GM19193 (cell line): Measurements from ENCODE around the gene SCAF1.

Experiments used
- POLR2A ChIP-seq: IDR thresholded peaks from 4 replicates; pipeline ENCODE4 v1.6.1; 2011; ENCODE audit not compliant: insufficient read depth, insufficient read length; ENCODE audit errors: extremely low read depth

SCAF1 gene

DNA sequence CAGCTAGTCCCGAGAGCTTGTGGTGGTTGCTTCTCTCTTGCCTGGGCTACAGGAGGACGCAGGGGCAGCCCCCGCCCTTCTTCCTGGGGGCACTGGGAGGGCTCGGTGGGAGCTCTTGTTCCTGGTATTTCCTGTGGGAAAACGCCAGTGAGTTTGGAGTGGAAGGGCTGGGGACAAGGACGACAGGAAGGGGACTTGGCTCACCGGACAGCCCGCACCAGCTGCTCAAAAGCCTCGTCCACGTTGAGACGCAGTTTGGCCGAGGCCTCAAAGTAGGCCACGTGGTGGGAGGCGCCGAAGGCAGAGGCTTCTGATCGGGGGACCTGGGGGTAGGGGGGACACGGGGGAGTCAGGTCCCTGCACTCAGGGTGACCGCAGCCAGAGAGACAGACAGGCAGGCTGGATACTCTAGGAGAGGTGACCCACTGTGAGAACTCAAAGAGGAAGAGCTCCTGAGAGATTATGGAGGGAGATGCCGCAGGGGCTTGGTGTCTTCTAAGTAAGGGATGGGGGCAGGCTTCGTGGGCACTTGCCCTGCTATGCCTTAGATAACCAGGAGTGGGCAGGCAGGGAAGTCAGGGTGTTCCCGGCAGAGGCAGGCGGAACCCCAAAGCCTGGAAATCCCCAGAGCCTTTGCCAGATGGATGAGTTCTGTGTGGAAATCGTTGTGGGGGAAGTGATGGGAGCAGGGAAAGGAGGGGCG is 6.3 kb upstream of the SCAF1 start:
- TF ChIP-seq POLR2A = no peak

DNA sequence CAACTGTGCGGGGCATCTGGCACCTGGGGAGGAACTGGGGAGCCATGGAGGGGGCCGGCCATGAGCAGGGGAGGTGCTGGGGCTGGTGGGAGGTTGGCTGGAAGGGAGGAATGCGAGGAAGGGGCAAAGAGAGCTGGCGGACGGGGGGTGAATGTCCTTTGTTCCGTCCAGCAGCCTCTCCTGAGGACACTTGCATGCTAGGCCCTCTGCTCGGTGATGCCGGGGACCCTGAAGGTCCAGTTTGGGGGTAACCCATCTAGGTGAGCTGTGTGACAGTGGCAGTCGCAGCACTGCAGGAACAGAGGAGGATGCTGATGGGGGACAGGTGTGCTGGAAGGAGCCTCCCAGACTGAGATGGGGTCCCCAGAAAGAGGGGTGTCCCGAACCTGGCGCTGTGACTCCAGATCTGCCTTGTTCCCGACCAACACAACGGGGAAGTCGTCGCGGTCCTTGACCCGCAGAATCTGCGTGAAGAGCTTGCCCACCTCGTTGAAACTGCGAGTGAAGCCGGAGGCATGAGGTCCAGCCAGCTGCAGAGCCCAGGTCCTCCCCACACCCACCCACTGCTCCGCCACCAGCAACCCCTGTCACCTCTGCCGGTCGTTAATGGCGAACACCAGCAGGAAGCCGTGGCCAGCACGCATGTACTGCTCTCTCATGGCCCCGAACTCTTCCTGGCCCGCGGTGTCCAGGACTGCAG is 5.6 kb upstream of the SCAF1 start:
- TF ChIP-seq POLR2A = no peak

DNA sequence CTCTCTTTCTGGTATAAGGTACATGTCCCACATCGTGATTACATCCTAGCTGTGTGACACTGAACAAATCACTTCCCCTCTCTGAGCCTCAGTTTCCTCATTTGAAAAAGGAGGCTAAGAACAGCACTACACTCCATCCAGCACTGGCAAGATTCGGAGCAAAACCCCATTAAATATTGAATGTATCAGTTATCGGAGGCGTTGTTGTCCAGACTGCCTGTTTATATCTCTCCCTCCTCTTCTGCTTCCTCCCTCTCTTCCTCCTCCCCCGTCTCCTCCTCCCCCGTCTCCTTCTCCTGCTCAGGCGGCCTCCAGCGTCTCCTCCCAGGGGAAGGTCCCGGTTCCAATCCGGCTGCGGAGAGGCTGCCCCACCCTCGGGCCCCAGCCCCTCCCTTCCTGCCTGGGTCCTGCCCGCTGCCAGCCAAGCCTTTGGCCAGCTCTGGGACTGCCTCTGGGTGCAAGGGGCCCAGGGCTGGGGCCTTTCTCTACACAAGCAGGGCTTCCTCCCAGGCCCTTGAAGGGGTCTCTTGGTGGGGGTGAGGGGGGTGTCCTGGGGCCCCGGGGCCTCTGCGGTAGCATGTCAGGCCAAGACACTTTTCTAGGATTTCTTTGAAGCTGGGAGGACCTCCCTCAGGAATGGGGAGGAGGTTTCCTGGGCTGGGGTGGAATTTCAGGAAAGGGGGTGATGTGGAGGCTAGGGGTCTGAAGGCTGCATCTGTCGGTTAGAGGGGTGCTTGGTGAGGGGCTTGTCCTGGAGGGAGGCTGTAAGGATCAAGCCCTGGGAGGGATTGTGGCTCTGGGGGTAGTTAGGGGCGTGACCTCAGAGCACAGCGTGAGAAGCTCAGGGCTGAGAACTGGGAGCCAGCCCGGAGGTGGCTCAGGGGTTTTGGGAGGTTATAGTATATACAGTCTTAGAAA is 3.9 kb upstream of the SCAF1 start:
- TF ChIP-seq POLR2A = no peak

- TF ChIP-seq POLR2A = no peak
Measured at GRCh38 chr19:49639401-49640112, 2.5 kb upstream of the SCAF1 start.

DNA sequence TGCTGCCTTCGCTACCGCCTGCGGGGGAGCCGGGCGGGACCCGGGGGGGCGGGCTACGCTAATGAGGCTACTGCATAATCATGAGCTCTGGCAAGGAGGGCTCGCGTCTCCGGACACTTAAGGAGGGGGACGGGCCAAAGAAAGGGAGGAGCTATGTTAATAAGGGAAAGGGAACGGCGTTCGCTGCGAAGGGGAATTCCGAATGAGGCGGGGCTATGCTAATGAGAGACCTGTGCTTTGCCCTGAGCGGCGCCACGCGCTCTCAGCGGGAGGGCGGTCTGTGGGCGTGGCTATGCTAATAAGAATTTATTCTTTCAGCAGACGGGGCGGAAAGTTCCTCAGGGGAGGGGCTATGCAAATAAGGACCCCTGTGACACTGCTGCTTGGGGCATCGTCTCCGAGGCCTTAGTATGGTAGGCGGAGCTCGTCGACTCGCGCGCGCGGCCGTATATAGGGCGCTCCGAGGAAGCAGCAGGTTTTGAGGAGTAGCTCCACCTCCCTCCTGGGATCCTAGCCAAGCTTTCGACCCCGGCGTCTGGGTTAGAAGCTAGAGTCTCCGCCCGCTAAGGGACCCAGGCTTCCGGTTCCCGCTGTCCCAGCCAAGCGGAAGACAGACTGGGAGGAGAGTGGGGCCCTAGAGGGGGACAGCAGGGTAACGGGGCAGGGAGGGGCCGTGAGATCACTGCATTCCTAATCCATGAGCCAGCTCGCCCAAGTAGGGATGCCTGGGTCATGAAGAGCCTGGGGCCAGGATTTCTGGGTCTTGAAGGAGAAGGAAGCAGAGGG is 1.7 kb upstream of the SCAF1 start, which contains the start of gene RRAS:
RRAS (minus strand) TSS at position 31 of the 786 bp plus-strand sequence. CDS start 45 bp downstream, outside the sequence.
- TF ChIP-seq POLR2A = peak; percentile 88

- no peak for TF ChIP-seq POLR2A
Measured at GRCh38 chr19:49642492-49643035, 555 bp downstream of the SCAF1 start.

DNA sequence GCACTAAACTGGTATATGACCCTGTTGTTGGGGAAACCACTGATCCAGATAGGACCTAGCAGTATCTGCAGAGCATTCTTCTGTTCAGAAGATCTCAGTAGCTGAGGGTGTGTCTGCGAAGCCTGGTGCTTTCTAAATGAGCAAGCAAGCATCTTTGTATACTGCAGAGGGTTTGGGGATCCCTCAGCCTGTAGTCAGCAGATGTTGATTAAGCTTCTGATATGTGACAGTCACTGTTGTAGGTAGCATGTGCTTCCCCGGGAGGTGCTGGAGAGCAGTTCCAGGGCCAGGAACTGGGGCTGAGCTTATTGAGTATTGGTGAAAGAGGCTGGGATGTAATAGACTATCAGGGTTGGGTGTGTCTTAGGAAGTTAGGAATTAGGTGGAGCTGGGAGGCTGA is 1.5 kb downstream of the SCAF1 start:
- no peak for TF ChIP-seq POLR2A

GRCh38 chr19:49645592-49645991 is 3.6 kb downstream of the SCAF1 start:
- TF ChIP-seq POLR2A = no peak

DNA sequence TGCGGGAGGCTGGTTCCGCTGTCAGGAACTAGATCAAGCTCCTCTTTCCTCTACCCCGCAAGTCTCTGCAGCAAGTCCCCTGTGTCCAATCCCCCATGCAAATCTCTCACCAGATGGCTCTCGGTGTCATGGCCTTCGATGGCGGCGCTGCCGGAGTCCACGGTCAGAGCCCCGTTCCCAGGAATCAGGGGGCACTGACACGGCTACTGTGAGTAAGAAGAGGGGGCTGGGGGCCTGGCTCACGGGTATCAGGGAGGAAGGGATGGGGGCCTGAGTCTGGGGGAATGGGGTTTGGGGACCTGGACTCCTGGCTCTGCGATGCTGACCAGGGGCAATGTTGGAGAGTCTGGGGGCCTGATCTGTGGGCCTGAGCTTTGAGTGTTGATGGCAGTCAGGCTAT is 4.0 kb downstream of the SCAF1 start:
- TF ChIP-seq POLR2A = no peak

DNA sequence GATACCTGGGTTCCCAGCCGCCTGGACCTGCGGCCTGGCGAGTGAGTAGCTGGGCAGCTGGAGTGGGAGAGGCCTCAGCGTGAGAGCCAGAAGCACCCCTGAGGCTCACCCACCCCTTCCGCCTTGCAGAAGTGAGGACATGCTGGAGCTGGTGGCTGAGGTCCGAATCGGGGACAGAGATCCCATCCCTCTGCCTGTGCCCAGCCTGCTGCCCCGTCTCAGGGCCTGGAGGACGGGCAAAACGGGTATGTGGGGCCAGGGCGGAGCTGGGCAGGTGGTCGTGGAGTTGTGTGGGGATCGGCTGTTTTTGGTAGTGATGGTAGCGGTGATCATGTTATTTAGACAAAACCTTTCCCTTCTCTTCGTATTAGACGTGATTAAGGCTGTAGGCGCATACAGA is 4.6 kb downstream of the SCAF1 start:
- TF ChIP-seq POLR2A = no peak

- TF ChIP-seq POLR2A = no peak
Measured at GRCh38 chr19:49651029-49651819, 9.2 kb downstream of the SCAF1 start.

GRCh38 chr19:49651820-49652550 is 10.0 kb downstream of the SCAF1 start:
- TF ChIP-seq POLR2A = no peak
